ENCODE results near the gene NCOA7.

GRCh38 chr6:125924697-125925358, 134.1 kb downstream of the NCOA7 start:
- no peak; the same call in 1 of the 2 replicates for TF ChIP-seq POLR2A (IDR thresholded peaks at IDR 0.05; ENCODE audit: low read depth, low read length)
- TF ChIP-seq POLR2AphosphoS5 (IDR thresholded peaks at IDR 0.05; ENCODE audit: low read depth, low read length): 0 out of 2 replicates have a peak, but pooled peaks have one; percentile 34
- TF ChIP-seq TAF1 (IDR thresholded peaks at IDR 0.05; ENCODE audit: borderline replicate concordance, low read depth, low read length): no peak

All from GM12892 (cell line).